Fibroblast of lung (primary cell): ENCODE data around the gene CTSE.

Source experiments
- CTCF ChIP-seq, 2 donors: IDR thresholded peaks in 1 of 2; conservative IDR thresholded peaks in 1 of 2; 1 replicate in 1 of 2; 2 replicates in 1 of 2; pipeline ENCODE4 v1.5.1; 2011 to 2012; ENCODE audit warnings: low read length in 2 of 2, control low read depth in 1 of 2, inconsistent platforms in 1 of 2, low read depth in 1 of 2, mild to moderate bottlenecking in 1 of 2
- EZH2 ChIP-seq: IDR thresholded peaks from 2 replicates; pipeline ENCODE4 v1.5.1; 2012; ENCODE audit warnings: low read length, control low read depth, mild to moderate bottlenecking; ENCODE audit errors: missing control alignments

DNA sequence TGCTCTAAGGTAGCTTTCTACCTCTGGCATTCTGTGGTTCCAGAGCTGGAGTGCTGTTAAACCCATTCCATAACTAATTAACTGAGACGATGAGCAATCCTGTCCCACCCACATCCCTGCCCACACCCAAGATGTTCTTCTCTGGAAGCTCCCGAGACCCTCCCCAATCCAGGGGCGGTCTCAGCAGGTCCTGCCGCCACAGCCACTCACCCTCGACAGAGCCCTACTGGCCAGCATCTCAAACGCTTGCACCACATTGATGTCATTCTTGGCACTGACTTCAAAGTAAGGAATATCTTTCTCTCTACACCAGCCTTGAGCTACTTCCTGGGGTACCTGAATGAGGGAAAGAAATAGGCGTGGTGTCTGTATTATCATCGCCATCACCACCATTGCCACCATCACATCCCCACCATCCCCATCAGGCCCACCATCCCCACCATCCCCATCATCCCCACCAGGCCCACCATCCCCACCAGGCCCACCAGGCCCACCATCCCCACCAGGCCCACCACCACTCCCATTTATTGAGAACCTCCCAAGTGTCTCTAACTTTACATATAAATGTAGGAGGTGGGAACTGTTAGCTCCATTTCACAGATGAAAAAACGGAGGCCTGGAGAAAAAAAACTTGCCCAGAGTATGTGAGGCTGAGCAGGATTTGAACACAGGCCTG, 38.2 kb downstream of the CTSE start:
- TF ChIP-seq EZH2 (no peak), CTCF (conservative IDR thresholded peaks at IDR 0.05 in 1 of 2, IDR thresholded peaks at IDR 0.05 in 1 of 2; ENCODE audit: low read depth in 1 of 2, low read length in 2 of 2) (no peak)
